ENCODE data around the gene ERI2. TPM values are rescaled to one million over a fixed set of nuclear protein-coding genes. Genes with fewer than 3 reads are reported as not detected.

The ERI2 gene
- total and polyA plus RNA-seq, 2 of the 13 experiments (the other 11 are each of a cell fraction or from before 2014, with no cell fraction given): 17.4 to 41.3 TPM

DNA sequence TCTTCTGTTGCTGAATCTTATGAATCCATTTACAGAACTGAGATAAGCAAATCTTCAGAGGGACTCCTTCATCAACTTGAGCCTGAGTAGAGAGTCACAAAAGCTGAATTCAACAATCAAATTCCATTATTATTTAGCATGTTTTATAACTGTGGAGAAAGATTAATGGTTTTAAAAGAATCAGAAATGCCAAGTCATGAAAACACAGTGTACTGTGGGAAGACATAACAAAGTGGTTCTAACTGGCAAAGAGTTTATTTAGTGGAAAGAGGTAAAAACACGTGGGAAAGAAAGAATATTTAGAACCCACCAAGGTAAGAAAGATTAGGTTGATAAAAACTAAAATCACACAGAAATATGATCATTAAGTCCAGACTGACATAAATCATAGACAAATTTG lies 5.0 kb downstream of the ERI2 start:
- in situ Hi-C loops (cut with HindIII; ENCODE audit: extremely low pct_ligation_motif_present, low pct_unique_long_range_greater_than_20kb) (no loop called here), intact Hi-C loops (cut with micrococcal nuclease; ENCODE audit: unreplicated experiment) (no loop called here)
- POLR2A ChIA-PET: no interaction called here
- FAIRE-seq (no peak), DNase-seq (ENCODE audit: low spot score) (no peak), ATAC-seq (no peak)
- Histone ChIP-seq H3K4me2 (ENCODE audit: low read depth, low read length) (no peak overlapping the region), H3K9me3 (ENCODE audit: low read length) (no peaks in the 10 kb centered on the region), H3K4me3 (replicated peaks in 1 of 3; ENCODE audit: insufficient read depth in 1 of 3, low read depth in 2 of 3, low read length in 3 of 3) (no peak overlapping the region), H3K27ac (ENCODE audit: extremely low read length, insufficient read depth, low read length) (peak overlapping the region; percentile 15), H2AFZ (ENCODE audit: low read length) (no peak overlapping the region), H3K9ac (ENCODE audit: insufficient read depth, low read depth, low read length) (no peak overlapping the region), H4K20me1 (ENCODE audit: insufficient read depth, low read length) (no peaks in the 10 kb centered on the region), H3K36me3 (replicated peaks in 1 of 2; ENCODE audit: control insufficient read depth in 1 of 2, insufficient read depth in 2 of 2, low read length in 2 of 2) (peaks cover 5 to 20% of the 10 kb centered on the region in 2 experiments), H3K79me2 (ENCODE audit: insufficient read depth, low read length) (peaks cover 6% of the 10 kb centered on the region), H3K4me1 (ENCODE audit: insufficient read depth, low read length) (peaks cover 24% of the 10 kb centered on the region), H3K27me3 (ENCODE audit: control insufficient read depth in 1 of 2, insufficient read depth in 2 of 2, low read length in 2 of 2) (no peaks in the 10 kb centered on the region; a peak in 1 of 5 replicates)
- CTCF ChIA-PET (ENCODE audit: low intra/inter-chr PET ratio, low total read pairs): interaction anchor here (2.5 kb wide), 1 partner anchor 282 kb away, joined by 13 read pairs; no protein-coding TSS in a partner anchor
- no TSS peak for BruUV-seq (replicated peaks)
- TF ChIP-seq NFE2L2 (IDR thresholded peaks at IDR 0.05; ENCODE audit: low read length) (peak; percentile 77), ZNF205 (CRISPR knock-in tag; IDR thresholded peaks at IDR 0.05) (no peak), HMGA1 (CRISPR knock-in tag; conservative IDR thresholded peaks at IDR 0.05) (no peak), MAFF (IDR thresholded peaks at IDR 0.05; ENCODE audit: low read depth, low read length) (peak; percentile 60; the same call in 1 of the 2 replicates), MAFK (conservative IDR thresholded peaks at IDR 0.05 in 1 of 2, IDR thresholded peaks at IDR 0.05 in 1 of 2; ENCODE audit: low read length in 2 of 2) (peak; percentile 76 to 80), RFX5 (IDR thresholded peaks at IDR 0.05; ENCODE audit: low read depth, low read length) (no peak)
- WGBS (ENCODE audit: low lambda C conversion rate): 92% methylated on average over 1 of the region's 1 CpG

DNA sequence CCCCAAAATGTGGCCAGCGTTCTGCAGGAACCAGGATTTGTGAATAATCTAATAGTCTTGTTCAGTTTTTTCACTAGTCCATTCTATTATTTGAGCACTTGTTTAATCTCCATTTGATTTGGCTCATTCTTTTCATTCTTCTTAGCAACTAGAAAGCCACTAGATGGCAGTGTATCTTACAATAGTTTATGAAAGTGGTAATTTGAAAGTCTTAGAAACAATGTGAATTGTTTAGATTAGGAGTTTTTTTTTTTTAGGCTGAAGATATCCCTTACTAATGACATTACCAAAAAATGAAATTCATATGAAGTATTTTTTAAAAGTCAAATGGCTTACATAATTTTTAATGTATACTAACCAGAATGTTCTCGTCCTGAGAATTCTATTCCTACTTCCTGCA lies 6.7 kb downstream of the ERI2 start:
- Histone ChIP-seq H4K20me1 (ENCODE audit: insufficient read depth, low read length) (no peaks in the 10 kb centered on the region), H3K36me3 (replicated peaks in 1 of 2; ENCODE audit: control insufficient read depth in 1 of 2, insufficient read depth in 2 of 2, low read length in 2 of 2) (peaks cover 6 to 26% of the 10 kb centered on the region in 2 experiments), H3K9me3 (ENCODE audit: low read length) (no peaks in the 10 kb centered on the region), H3K4me1 (ENCODE audit: insufficient read depth, low read length) (peaks cover 16% of the 10 kb centered on the region), H3K27ac (ENCODE audit: extremely low read length, insufficient read depth, low read length) (no peak overlapping the region), H2AFZ (ENCODE audit: low read length) (no peak overlapping the region), H3K79me2 (ENCODE audit: insufficient read depth, low read length) (peaks cover under 1% of the 10 kb centered on the region), H3K27me3 (ENCODE audit: control insufficient read depth in 1 of 2, insufficient read depth in 2 of 2, low read length in 2 of 2) (no peaks in the 10 kb centered on the region), H3K4me3 (replicated peaks in 1 of 3; ENCODE audit: insufficient read depth in 1 of 3, low read depth in 2 of 3, low read length in 3 of 3) (no peak overlapping the region), H3K4me2 (ENCODE audit: low read depth, low read length) (no peak overlapping the region), H3K9ac (ENCODE audit: insufficient read depth, low read depth, low read length) (no peak overlapping the region)
- DNase-seq (ENCODE audit: low spot score): peak; percentile 18
- FAIRE-seq: no peak
- intact Hi-C loops (cut with micrococcal nuclease; ENCODE audit: unreplicated experiment) (loop anchor here (1.0 kb wide), 1 partner anchor 285 kb away; no protein-coding TSS in a partner anchor), in situ Hi-C loops (cut with HindIII; ENCODE audit: extremely low pct_ligation_motif_present, low pct_unique_long_range_greater_than_20kb) (no loop called here)
- 82% methylated on average over 2 of the region's 2 CpGs for WGBS (ENCODE audit: low lambda C conversion rate)
- no peak for ATAC-seq
- ChIA-PET CTCF (ENCODE audit: low intra/inter-chr PET ratio, low total read pairs) (interaction anchor here (1.2 to 2.5 kb wide), 2 partner anchors 202 to 284 kb away, joined by 3 to 13 read pairs; no protein-coding TSS in a partner anchor), POLR2A (no interaction called here)
- no TSS peak for BruUV-seq (replicated peaks)
- TF ChIP-seq ZNF776 (CRISPR knock-in tag; IDR thresholded peaks at IDR 0.05): no peak
- no peak for TF ChIP-seq SYNCRIP (IDR thresholded peaks at IDR 0.05; ENCODE audit: insufficient read depth, low read depth, low read length)
- TF ChIP-seq SAP130 (CRISPR knock-in tag; IDR thresholded peaks at IDR 0.05; ENCODE audit: low read depth): 0 out of 2 replicates have a peak, but pooled peaks have one; percentile 14
- no peak for TF ChIP-seq ELF1 (CRISPR knock-in tag; IDR thresholded peaks at IDR 0.05)
- TF ChIP-seq, protein P1, sequence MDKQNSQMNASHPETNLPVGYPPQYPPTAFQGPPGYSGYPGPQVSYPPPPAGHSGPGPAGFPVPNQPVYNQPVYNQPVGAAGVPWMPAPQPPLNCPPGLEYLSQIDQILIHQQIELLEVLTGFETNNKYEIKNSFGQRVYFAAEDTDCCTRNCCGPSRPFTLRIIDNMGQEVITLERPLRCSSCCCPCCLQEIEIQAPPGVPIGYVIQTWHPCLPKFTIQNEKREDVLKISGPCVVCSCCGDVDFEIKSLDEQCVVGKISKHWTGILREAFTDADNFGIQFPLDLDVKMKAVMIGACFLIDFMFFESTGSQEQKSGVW (CRISPR knock-in tag; IDR thresholded peaks at IDR 0.05; ENCODE audit: borderline replicate concordance): no peak
- TF ChIP-seq ZIK1 (CRISPR knock-in tag; IDR thresholded peaks at IDR 0.05; ENCODE audit: borderline replicate concordance, low read depth): no peak
- no peak for TF ChIP-seq GTF2F1 (IDR thresholded peaks at IDR 0.05; ENCODE audit: low read length)
- no peak for TF ChIP-seq SKI (IDR thresholded peaks at IDR 0.05; ENCODE audit: partially characterized antibody)
- TF ChIP-seq, protein P2, sequence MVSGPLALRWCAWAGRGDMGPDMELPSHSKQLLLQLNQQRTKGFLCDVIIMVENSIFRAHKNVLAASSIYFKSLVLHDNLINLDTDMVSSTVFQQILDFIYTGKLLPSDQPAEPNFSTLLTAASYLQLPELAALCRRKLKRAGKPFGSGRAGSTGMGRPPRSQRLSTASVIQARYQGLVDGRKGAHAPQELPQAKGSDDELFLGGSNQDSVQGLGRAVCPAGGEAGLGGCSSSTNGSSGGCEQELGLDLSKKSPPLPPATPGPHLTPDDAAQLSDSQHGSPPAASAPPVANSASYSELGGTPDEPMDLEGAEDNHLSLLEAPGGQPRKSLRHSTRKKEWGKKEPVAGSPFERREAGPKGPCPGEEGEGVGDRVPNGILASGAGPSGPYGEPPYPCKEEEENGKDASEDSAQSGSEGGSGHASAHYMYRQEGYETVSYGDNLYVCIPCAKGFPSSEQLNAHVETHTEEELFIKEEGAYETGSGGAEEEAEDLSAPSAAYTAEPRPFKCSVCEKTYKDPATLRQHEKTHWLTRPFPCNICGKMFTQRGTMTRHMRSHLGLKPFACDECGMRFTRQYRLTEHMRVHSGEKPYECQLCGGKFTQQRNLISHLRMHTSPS (CRISPR knock-in tag; IDR thresholded peaks at IDR 0.05; ENCODE audit: low read depth): no peak
- no peak for TF ChIP-seq ETV6 (CRISPR knock-in tag; conservative IDR thresholded peaks at IDR 0.05)

Measured in HepG2 (cell line).